Fibroblast of lung (primary cell): Measurements from ENCODE around the gene LRRC55.

ENCODE experiments used
- CTCF ChIP-seq, 2 donors: IDR thresholded peaks in 1 of 2; conservative IDR thresholded peaks in 1 of 2; 1 replicate in 1 of 2; 2 replicates in 1 of 2; pipeline ENCODE4 v1.5.1; 2011 to 2012; ENCODE audit warnings: low read length in 2 of 2, control low read depth in 1 of 2, inconsistent platforms in 1 of 2, low read depth in 1 of 2, mild to moderate bottlenecking in 1 of 2
- EZH2 ChIP-seq: IDR thresholded peaks from 2 replicates; pipeline ENCODE4 v1.5.1; 2012; ENCODE audit warnings: low read length, control low read depth, mild to moderate bottlenecking; ENCODE audit errors: missing control alignments

- TF ChIP-seq CTCF (conservative IDR thresholded peaks at IDR 0.05 in 1 of 2, IDR thresholded peaks at IDR 0.05 in 1 of 2; ENCODE audit: low read depth in 1 of 2, low read length in 2 of 2) (no peak), EZH2 (no peak)
These were observed 41.2 kb upstream of the LRRC55 start for GRCh38 chr11:57140568-57140967.
